Islet precursor cell (in vitro differentiated cells): ENCODE measurements around the gene PDIA2.
"Not testable (repeated sequence)": the region's sequence is repeated elsewhere in the genome, so short reads cannot be mapped to it uniquely, and the experiment has no call there.

Source experiments
- DNase-seq: peaks from one replicate; pipeline ENCODE4 v3.0.0-alpha.2; 2018

The PDIA2 gene

DNA sequence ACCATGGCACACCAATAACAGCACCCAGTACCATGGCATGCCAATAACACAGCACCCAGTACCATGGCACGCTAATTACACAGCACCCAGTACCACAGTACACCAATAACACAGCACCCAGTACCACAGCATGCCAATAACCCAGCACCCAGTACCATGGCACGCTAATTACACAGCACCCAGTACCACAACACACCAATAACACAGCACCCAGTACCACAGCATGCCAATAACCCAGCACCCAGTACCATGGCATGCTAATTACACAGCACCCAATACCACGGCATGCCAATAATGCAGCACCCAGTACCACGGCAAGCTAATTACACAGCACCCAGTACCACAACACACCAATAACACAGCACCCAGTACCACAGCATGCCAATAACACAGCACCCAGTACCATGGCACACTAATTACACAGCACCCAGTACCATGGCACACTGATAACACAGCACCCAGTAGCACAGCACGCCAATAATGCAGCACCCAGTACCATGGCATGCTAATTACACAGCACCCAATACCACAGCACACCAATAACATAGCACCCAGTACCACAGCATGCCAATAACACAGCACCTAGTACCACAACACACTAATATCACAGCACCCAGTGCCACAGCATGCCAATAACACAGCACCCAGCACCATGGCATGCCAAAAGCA, 51.3 kb downstream of the PDIA2 start:
- not testable (repeated sequence) for DNase-seq

DNA sequence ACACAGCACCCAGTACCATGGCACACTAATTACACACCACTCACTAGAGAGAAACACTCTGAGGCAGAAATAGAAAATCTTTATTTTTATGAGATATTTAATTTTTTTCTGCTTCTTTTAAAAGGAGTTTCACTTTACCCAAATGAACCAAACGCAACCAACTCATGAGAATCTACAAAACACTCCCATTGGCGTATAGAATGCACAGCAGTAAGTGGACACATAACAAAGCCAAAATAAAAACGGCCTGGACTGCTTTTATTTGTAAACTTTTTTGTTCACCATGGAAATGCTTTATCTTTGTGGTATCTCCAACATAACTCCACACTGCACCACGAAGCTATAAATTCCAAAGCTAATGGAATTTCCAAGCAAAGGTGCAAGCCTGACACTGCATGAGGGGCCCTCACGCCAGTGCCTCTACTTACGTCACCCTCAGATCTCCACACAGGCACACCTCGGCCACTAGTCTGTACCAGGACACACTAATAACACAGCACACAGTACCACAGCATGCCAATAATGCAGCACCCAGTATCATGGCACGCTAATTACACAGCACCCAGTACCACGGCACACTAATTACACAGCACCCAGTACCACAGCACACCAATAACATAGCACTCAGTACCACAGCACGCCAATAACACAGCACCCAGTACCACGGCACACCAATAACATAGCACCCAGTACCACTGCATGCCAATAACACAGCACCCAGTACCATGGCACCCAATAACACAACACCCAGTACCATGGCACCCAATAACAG, 52.1 kb downstream of the PDIA2 start:
- not testable (repeated sequence) for DNase-seq

DNA sequence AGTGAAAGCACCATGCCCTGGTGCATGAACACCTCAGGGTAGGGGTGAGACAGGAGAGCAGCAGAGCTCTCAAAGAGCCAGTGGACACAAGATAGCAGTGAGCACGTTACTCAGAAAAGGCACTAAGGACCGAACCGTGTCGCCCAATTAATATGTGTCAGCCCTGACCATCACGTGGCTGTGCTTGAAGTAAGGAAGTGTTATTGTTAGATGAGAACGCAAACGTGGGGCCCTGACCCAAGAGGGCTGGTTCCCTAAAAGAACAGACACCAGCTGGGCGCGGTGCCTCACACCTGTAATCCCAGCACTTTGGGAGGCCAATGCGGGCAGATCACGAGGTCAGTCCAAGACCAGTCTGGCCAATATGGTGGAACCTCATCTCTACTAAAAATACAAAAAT, 53.3 kb downstream of the PDIA2 start:
- DNase-seq = no peak
